Limb (tissue), 2 donors: ENCODE measurements around the gene HDAC9.

Source experiments
- DNase-seq, 2 donors: peaks; one replicate each; pipeline ENCODE4 v3.0.0-alpha.2; 2016; ENCODE audit errors: extremely low spot score in 2 of 2

Gene HDAC9

GRCh38 chr7:18777314-18777713, 281.8 kb downstream of the HDAC9 start:
- no peak for DNase-seq

- DNase-seq, result no peak
Measured at GRCh38 chr7:18778594-18778993, 283.0 kb downstream of the HDAC9 start.

GRCh38 chr7:18780266-18780665, 284.7 kb downstream of the HDAC9 start:
- DNase-seq, result no peak

- no peak for DNase-seq
Measured at GRCh38 chr7:18780938-18781337, 285.4 kb downstream of the HDAC9 start.

GRCh38 chr7:18786196-18786727, 290.7 kb downstream of the HDAC9 start:
- DNase-seq, result no peak

GRCh38 chr7:18786796-18787195, 291.2 kb downstream of the HDAC9 start:
- DNase-seq, result no peak

GRCh38 chr7:18788026-18788425, 292.5 kb downstream of the HDAC9 start:
- DNase-seq, result peak in 1 of 2 donors; percentile 28

- DNase-seq, result peak; percentile 27 to 39
Measured at GRCh38 chr7:18792871-18793595, 297.5 kb downstream of the HDAC9 start.

GRCh38 chr7:18796216-18796615, 300.7 kb downstream of the HDAC9 start:
- no peak for DNase-seq

- DNase-seq, result no peak
Measured at GRCh38 chr7:18798088-18798906, 302.7 kb downstream of the HDAC9 start.

GRCh38 chr7:18799899-18800298, 304.4 kb downstream of the HDAC9 start:
- DNase-seq, result no peak

- no peak for DNase-seq
Measured at GRCh38 chr7:18803923-18804322, 308.4 kb downstream of the HDAC9 start.

- no peak for DNase-seq
Measured at GRCh38 chr7:18806177-18806576, 310.6 kb downstream of the HDAC9 start.

GRCh38 chr7:18808026-18808425, 312.5 kb downstream of the HDAC9 start:
- DNase-seq, result no peak

- no peak for DNase-seq
Measured at GRCh38 chr7:18815261-18815960, 319.9 kb downstream of the HDAC9 start.

- DNase-seq, result no peak
Measured at GRCh38 chr7:18820981-18821380, 325.4 kb downstream of the HDAC9 start.

GRCh38 chr7:18821554-18821953, 326.0 kb downstream of the HDAC9 start:
- no peak for DNase-seq

GRCh38 chr7:18824157-18824556, 328.6 kb downstream of the HDAC9 start:
- no peak for DNase-seq

- DNase-seq, result peak in 1 of 2 donors; percentile 38
Measured at GRCh38 chr7:18828260-18828993, 332.9 kb downstream of the HDAC9 start.

- DNase-seq, result peak; percentile 40 to 46
Measured at GRCh38 chr7:18828994-18829857, 333.7 kb downstream of the HDAC9 start.
